ENCODE measurements around the gene LCN1. TPM values are rescaled to one million over a fixed set of nuclear protein-coding genes. Genes with fewer than 3 reads are reported as not detected.

The LCN1 gene
- total RNA-seq, 1 donor = not detected

DNA sequence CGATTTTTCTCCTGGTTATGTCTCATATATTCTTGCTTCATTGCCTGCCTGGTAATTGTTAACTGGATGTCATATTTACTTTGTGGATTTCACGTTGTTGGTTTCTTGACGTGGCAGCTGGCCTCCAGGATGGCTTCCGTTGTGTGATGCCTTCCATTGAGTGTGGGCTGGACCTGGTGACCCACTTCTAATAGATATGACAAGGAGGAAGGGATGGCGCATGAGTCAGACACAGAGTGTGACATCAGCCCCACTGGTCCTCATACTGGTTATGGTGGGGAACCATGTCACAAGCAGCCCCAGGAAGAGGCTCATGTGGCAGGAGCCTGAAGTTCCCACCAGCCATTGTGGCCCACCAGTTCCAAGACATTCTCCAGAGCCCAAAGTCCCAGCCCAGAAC, 34.0 kb downstream of the LCN1 start:
- no peak overlapping the region for H2AFZ ChIP-seq (ENCODE audit: low read length)
- H3K4me2 ChIP-seq (ENCODE audit: insufficient read depth, low read length) = no peak overlapping the region
- H4K20me1 ChIP-seq (ENCODE audit: insufficient read depth, low read length) = no peaks in the 10 kb centered on the region
- H3K9me3 ChIP-seq (ENCODE audit: low read depth, low read length) = no peaks in the 10 kb centered on the region
- no peaks in the 10 kb centered on the region for H3K36me3 ChIP-seq (ENCODE audit: insufficient read depth, low read length)
- no peak for DNase-seq (ENCODE audit: insufficient read length, low spot score, missing footprints)
- H3K4me3 ChIP-seq (ENCODE audit: insufficient read depth, low read length) = no peak overlapping the region
- no peaks in the 10 kb centered on the region for H3K4me1 ChIP-seq (ENCODE audit: insufficient read depth, low read length)
- H3K27me3 ChIP-seq (ENCODE audit: insufficient read depth, low read length) = no peaks in the 10 kb centered on the region
- H3K27ac ChIP-seq (ENCODE audit: low read depth, low read length) = no peak overlapping the region
- no peaks in the 10 kb centered on the region for H3K79me2 ChIP-seq (ENCODE audit: insufficient read depth, low read length)
- TF ChIP-seq, protein P1, sequence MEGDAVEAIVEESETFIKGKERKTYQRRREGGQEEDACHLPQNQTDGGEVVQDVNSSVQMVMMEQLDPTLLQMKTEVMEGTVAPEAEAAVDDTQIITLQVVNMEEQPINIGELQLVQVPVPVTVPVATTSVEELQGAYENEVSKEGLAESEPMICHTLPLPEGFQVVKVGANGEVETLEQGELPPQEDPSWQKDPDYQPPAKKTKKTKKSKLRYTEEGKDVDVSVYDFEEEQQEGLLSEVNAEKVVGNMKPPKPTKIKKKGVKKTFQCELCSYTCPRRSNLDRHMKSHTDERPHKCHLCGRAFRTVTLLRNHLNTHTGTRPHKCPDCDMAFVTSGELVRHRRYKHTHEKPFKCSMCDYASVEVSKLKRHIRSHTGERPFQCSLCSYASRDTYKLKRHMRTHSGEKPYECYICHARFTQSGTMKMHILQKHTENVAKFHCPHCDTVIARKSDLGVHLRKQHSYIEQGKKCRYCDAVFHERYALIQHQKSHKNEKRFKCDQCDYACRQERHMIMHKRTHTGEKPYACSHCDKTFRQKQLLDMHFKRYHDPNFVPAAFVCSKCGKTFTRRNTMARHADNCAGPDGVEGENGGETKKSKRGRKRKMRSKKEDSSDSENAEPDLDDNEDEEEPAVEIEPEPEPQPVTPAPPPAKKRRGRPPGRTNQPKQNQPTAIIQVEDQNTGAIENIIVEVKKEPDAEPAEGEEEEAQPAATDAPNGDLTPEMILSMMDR (IDR thresholded peaks at IDR 0.05; ENCODE audit: extremely low read depth, low read depth, low read length) = no peak

GRCh38 chr9:135555910-135556309, 34.7 kb downstream of the LCN1 start:
- Histone ChIP-seq H4K20me1 (ENCODE audit: insufficient read depth, low read length) (no peaks in the 10 kb centered on the region), H3K4me3 (ENCODE audit: insufficient read depth, low read length) (no peak overlapping the region), H3K4me2 (ENCODE audit: insufficient read depth, low read length) (no peak overlapping the region), H3K79me2 (ENCODE audit: insufficient read depth, low read length) (no peaks in the 10 kb centered on the region), H2AFZ (ENCODE audit: low read length) (no peak overlapping the region), H3K27me3 (ENCODE audit: insufficient read depth, low read length) (no peaks in the 10 kb centered on the region), H3K4me1 (ENCODE audit: insufficient read depth, low read length) (no peaks in the 10 kb centered on the region), H3K36me3 (ENCODE audit: insufficient read depth, low read length) (no peaks in the 10 kb centered on the region), H3K27ac (ENCODE audit: low read depth, low read length) (no peak overlapping the region), H3K9me3 (ENCODE audit: low read depth, low read length) (no peaks in the 10 kb centered on the region)
- no peak for DNase-seq (ENCODE audit: insufficient read length, low spot score, missing footprints)
- TF ChIP-seq, protein P1 (IDR thresholded peaks at IDR 0.05; ENCODE audit: extremely low read depth, low read depth, low read length) = no peak

DNA sequence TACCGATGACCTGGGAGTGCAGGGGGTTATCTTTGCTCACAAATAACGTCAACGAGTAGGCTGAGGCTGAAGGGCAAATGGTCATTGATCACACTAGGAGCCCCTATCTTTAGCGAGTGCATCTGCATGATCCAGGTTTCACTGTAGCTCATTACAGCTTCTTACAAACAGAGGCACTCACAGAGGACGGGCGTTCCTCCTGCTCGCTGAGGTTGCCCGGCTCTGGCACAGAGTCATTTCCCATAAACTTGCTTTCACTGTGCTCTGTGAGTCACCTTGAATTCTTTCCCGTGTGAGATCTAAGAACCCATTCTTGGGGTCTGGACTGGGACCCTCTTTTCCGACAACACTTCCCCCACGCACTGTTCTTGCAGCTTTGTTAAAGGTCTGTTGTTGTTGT, 38.4 kb downstream of the LCN1 start:
- Histone ChIP-seq H3K27ac (ENCODE audit: low read depth, low read length) (no peak overlapping the region), H3K9me3 (ENCODE audit: low read depth, low read length) (no peaks in the 10 kb centered on the region), H4K20me1 (ENCODE audit: insufficient read depth, low read length) (no peaks in the 10 kb centered on the region), H3K36me3 (ENCODE audit: insufficient read depth, low read length) (no peaks in the 10 kb centered on the region), H3K4me1 (ENCODE audit: insufficient read depth, low read length) (no peaks in the 10 kb centered on the region), H2AFZ (ENCODE audit: low read length) (no peak overlapping the region), H3K79me2 (ENCODE audit: insufficient read depth, low read length) (no peaks in the 10 kb centered on the region), H3K4me3 (ENCODE audit: insufficient read depth, low read length) (no peak overlapping the region), H3K27me3 (ENCODE audit: insufficient read depth, low read length) (no peaks in the 10 kb centered on the region), H3K4me2 (ENCODE audit: insufficient read depth, low read length) (no peak overlapping the region)
- TF ChIP-seq, protein P1 (IDR thresholded peaks at IDR 0.05; ENCODE audit: extremely low read depth, low read depth, low read length) = no peak
- no peak for DNase-seq (ENCODE audit: insufficient read length, low spot score, missing footprints)

GRCh38 chr9:135561391-135562234, 40.4 kb downstream of the LCN1 start, which contains the start of gene PAEP:
TSS of gene PAEP (plus strand) at chr9:135561756.
- H3K4me1 ChIP-seq (ENCODE audit: insufficient read depth, low read length) = no peaks in the 10 kb centered on the region
- no peaks in the 10 kb centered on the region for H4K20me1 ChIP-seq (ENCODE audit: insufficient read depth, low read length)
- H3K27me3 ChIP-seq (ENCODE audit: insufficient read depth, low read length) = no peaks in the 10 kb centered on the region
- H3K36me3 ChIP-seq (ENCODE audit: insufficient read depth, low read length) = no peaks in the 10 kb centered on the region
- H3K27ac ChIP-seq (ENCODE audit: low read depth, low read length) = no peak within 1 kb of the TSS
- TF ChIP-seq, protein P1 (IDR thresholded peaks at IDR 0.05; ENCODE audit: extremely low read depth, low read depth, low read length) = no peak
- H2AFZ ChIP-seq (ENCODE audit: low read length) = no peak within 1 kb of the TSS
- H3K4me2 ChIP-seq (ENCODE audit: insufficient read depth, low read length) = no peak within 1 kb of the TSS
- H3K9me3 ChIP-seq (ENCODE audit: low read depth, low read length) = no peaks in the 10 kb centered on the region
- no peak for DNase-seq (ENCODE audit: insufficient read length, low spot score, missing footprints)
- no peak within 1 kb of the TSS for H3K4me3 ChIP-seq (ENCODE audit: insufficient read depth, low read length)
- no peaks in the 10 kb centered on the region for H3K79me2 ChIP-seq (ENCODE audit: insufficient read depth, low read length)

Measured in osteoblast (primary cell).